ENCODE results near the gene CCNB1IP1. TPM values are rescaled to one million over a fixed set of nuclear protein-coding genes. Genes with fewer than 3 reads are reported as not detected.
A peak's percentile ranks its signal among the peaks of the same experiment; 100 is the strongest.

Gene CCNB1IP1
- total RNA-seq, 1 experiment from 2014 or later, result 77.0 TPM

GRCh38 chr14:20302042-20302755 lies 30.9 kb downstream of the CCNB1IP1 start:
- Histone ChIP-seq H3K27ac (ENCODE audit: low read depth, low read length) (no peak overlapping the region), H3K9me3 (ENCODE audit: control insufficient read depth in 1 of 2, insufficient read depth in 1 of 2, low read depth in 1 of 2, low read length in 2 of 2) (no peaks in the 10 kb centered on the region)
- RAD21 ChIA-PET (ENCODE audit: low non-redundant PET in 1 of 2, low total read pairs in 2 of 2, uncharacterized antibody in 2 of 2, unreplicated experiment in 2 of 2), result no interaction called here

More at GRCh38 chr14:20302042-20302755, 30.9 kb downstream of the CCNB1IP1 start:
- Histone ChIP-seq H3K4me2 (ENCODE audit: low read length) (peak overlapping the region; percentile 8; the same call in 1 of the 2 replicates), H3K9me2 (ENCODE audit: insufficient read depth) (no peaks in the 10 kb centered on the region), H3K4me3 (replicated peaks in 1 of 2; ENCODE audit: low read depth in 1 of 2, low read length in 2 of 2) (no peak overlapping the region), H3K36me3 (ENCODE audit: control insufficient read depth in 1 of 2, insufficient read depth in 2 of 2, low read length in 2 of 2) (peaks cover 13 to 14% of the 10 kb centered on the region in 2 experiments; a peak in 3 of 4 replicates), H3K27me3 (ENCODE audit: insufficient read depth, low read length) (no peaks in the 10 kb centered on the region), H4K20me1 (ENCODE audit: insufficient read depth) (no peaks in the 10 kb centered on the region), H2AFZ (ENCODE audit: low read depth, low read length, poor library complexity, severe bottlenecking) (no peak overlapping the region), H3K79me2 (ENCODE audit: insufficient read depth, low read length) (peaks cover 23% of the 10 kb centered on the region), H3K4me1 (ENCODE audit: control insufficient read depth in 1 of 2, insufficient read depth in 2 of 2, low read length in 2 of 2) (peaks cover 0 to 10% of the 10 kb centered on the region in 2 experiments; a peak in 3 of 4 replicates), H3K9ac (ENCODE audit: low read length) (no peak overlapping the region)
- CTCF ChIA-PET, result no interaction called here
- no TSS peak for BruUV-seq (replicated peaks)
- no peak for TF ChIP-seq SP1 (IDR thresholded peaks at IDR 0.05; ENCODE audit: low read depth)
- TF ChIP-seq, protein P1, sequence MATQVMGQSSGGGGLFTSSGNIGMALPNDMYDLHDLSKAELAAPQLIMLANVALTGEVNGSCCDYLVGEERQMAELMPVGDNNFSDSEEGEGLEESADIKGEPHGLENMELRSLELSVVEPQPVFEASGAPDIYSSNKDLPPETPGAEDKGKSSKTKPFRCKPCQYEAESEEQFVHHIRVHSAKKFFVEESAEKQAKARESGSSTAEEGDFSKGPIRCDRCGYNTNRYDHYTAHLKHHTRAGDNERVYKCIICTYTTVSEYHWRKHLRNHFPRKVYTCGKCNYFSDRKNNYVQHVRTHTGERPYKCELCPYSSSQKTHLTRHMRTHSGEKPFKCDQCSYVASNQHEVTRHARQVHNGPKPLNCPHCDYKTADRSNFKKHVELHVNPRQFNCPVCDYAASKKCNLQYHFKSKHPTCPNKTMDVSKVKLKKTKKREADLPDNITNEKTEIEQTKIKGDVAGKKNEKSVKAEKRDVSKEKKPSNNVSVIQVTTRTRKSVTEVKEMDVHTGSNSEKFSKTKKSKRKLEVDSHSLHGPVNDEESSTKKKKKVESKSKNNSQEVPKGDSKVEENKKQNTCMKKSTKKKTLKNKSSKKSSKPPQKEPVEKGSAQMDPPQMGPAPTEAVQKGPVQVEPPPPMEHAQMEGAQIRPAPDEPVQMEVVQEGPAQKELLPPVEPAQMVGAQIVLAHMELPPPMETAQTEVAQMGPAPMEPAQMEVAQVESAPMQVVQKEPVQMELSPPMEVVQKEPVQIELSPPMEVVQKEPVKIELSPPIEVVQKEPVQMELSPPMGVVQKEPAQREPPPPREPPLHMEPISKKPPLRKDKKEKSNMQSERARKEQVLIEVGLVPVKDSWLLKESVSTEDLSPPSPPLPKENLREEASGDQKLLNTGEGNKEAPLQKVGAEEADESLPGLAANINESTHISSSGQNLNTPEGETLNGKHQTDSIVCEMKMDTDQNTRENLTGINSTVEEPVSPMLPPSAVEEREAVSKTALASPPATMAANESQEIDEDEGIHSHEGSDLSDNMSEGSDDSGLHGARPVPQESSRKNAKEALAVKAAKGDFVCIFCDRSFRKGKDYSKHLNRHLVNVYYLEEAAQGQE (IDR thresholded peaks at IDR 0.05; ENCODE audit: low read depth), result no peak
- TF ChIP-seq SRF (IDR thresholded peaks at IDR 0.05; ENCODE audit: low read depth), result no peak
- no peak for TF ChIP-seq EZH2 (IDR thresholded peaks at IDR 0.05)
- no peak for TF ChIP-seq SIN3A (IDR thresholded peaks at IDR 0.05; ENCODE audit: low read depth)
- no peak for TF ChIP-seq CBX3 (IDR thresholded peaks at IDR 0.05; ENCODE audit: low read depth)
- TF ChIP-seq YY1 (IDR thresholded peaks at IDR 0.05; ENCODE audit: extremely low read depth, insufficient replicate concordance, low read depth, low read length), result no peak
- TF ChIP-seq TCF7L2 (IDR thresholded peaks at IDR 0.05; ENCODE audit: borderline replicate concordance, extremely low read depth, insufficient read depth, insufficient read length), result no peak
- no peak for TF ChIP-seq ZNF274 (IDR thresholded peaks at IDR 0.05; ENCODE audit: low read depth, low read length)
- no peak for TF ChIP-seq POLR2AphosphoS5 (IDR thresholded peaks at IDR 0.05; ENCODE audit: low read depth, low read length)
- TF ChIP-seq ATF3 (IDR thresholded peaks at IDR 0.05), result no peak
- no peak for TF ChIP-seq ZBTB33 (IDR thresholded peaks at IDR 0.05; ENCODE audit: extremely low read depth, insufficient replicate concordance, low read length)
- TF ChIP-seq EGR1 (IDR thresholded peaks at IDR 0.05; ENCODE audit: low read depth), result no peak
- TF ChIP-seq CTCF (IDR thresholded peaks at IDR 0.05 in 2 of 3, conservative IDR thresholded peaks at IDR 0.05 in 1 of 3; ENCODE audit: borderline replicate concordance in 1 of 3, insufficient read depth in 1 of 3, low read depth in 2 of 3, low read length in 2 of 3), result no peak
- no peak for TF ChIP-seq MAX (IDR thresholded peaks at IDR 0.05)
- no peak for TF ChIP-seq POLR2A (IDR thresholded peaks at IDR 0.05; ENCODE audit: borderline replicate concordance, extremely low read depth, insufficient read depth, insufficient read length)
- no peak for TF ChIP-seq EZH2phosphoT487 (IDR thresholded peaks at IDR 0.05; ENCODE audit: borderline replicate concordance)
- TF ChIP-seq JUND (IDR thresholded peaks at IDR 0.05), result no peak
- no peak for TF ChIP-seq RAD21 (IDR thresholded peaks at IDR 0.05; ENCODE audit: low read depth)
- no peak for TF ChIP-seq ZFX (IDR thresholded peaks at IDR 0.05)
- ATAC-seq (no peak), DNase-seq (ENCODE audit: low read depth, low spot score) (no peak)
- intact Hi-C loops (cut with micrococcal nuclease), result no loop called here
- POLR2A ChIA-PET, result no interaction called here
